K562 (cell line): Measurements from ENCODE around the gene BCL7B. TPM values are rescaled to one million over a fixed set of nuclear protein-coding genes. Genes with fewer than 3 reads are reported as not detected.

Experiments
- CCNT2 ChIP-seq: IDR thresholded peaks from 2 replicates; pipeline ENCODE4 v1.6.1; 2011; ENCODE audit warnings: borderline replicate concordance, low read depth, mild to moderate bottlenecking, moderate library complexity, mixed read lengths, low read length; ENCODE audit not compliant: insufficient read length; ENCODE audit errors: extremely low read depth
- CHD4 ChIP-seq: fragments of 200-600 bp; sonication (generic); IDR thresholded peaks from 3 replicates; pipeline ENCODE4 v1.6.1; 2012; ENCODE audit warnings: low read depth, mild to moderate bottlenecking, mixed read lengths, low read length, inconsistent platforms; ENCODE audit not compliant: insufficient read depth, insufficient replicate concordance, poor library complexity, severe bottlenecking
- CTBP1 ChIP-seq: fragments of 450-650 bp; IDR thresholded peaks from 2 replicates; pipeline ENCODE4 v1.6.1; 2016; ENCODE audit warnings: borderline replicate concordance
- GABPB2 ChIP-seq: fragments of 250-450 bp; sonication (Bioruptor Pico); conservative IDR thresholded peaks from 2 replicates; pipeline ENCODE4 v1.5.1; 2021; ENCODE audit warnings: mild to moderate bottlenecking
- NCOA2 ChIP-seq, 2 experiments: fragments of 450-650 bp; IDR thresholded peaks; 2 replicates each; pipeline ENCODE4 v1.6.1; 2018; ENCODE audit warnings: mild to moderate bottlenecking in 2 of 2, moderate library complexity in 1 of 2; ENCODE audit not compliant: partially characterized antibody in 2 of 2
- PURB ChIP-seq: sonication (generic); formaldehyde crosslinking; IDR thresholded peaks from 2 replicates; pipeline ENCODE4 v1.9.0; 2021; ENCODE audit warnings: low read depth, mild to moderate bottlenecking, missing genetic modification reagents
- RBBP5 ChIP-seq: fragments of 200-600 bp; sonication (generic); IDR thresholded peaks from 2 replicates; pipeline ENCODE4 v1.6.1; 2012; ENCODE audit warnings: borderline replicate concordance, mild to moderate bottlenecking, low read length, control low read depth, inconsistent platforms; ENCODE audit not compliant: insufficient read depth, poor library complexity, severe bottlenecking
- SMC3 ChIP-seq: conservative IDR thresholded peaks from 2 replicates; pipeline ENCODE4 v1.6.1; 2011; ENCODE audit warnings: low read depth, low read length, improper control_type of control experiment; ENCODE audit not compliant: insufficient read depth
- SP1 ChIP-seq: sonication (generic); formaldehyde crosslinking; IDR thresholded peaks from 2 replicates; pipeline ENCODE4 v1.8.1; 2022; ENCODE audit warnings: mild to moderate bottlenecking, missing genetic modification reagents
- SREBF2 ChIP-seq: sonication (generic); formaldehyde crosslinking; IDR thresholded peaks from 2 replicates; pipeline ENCODE4 v1.4.0; 2020; ENCODE audit warnings: mild to moderate bottlenecking, missing genetic modification reagents
- ZNF175 ChIP-seq: fragments of 200-800 bp; sonication (Bioruptor generic); IDR thresholded peaks from 2 replicates; pipeline ENCODE4 v1.6.1; 2016; ENCODE audit warnings: low read depth, mild to moderate bottlenecking, missing genetic modification characterization, missing compliant biosample characterization
- ZNF232 ChIP-seq: sonication (generic); formaldehyde crosslinking; IDR thresholded peaks from 2 replicates; pipeline ENCODE4 v1.8.0; 2022; ENCODE audit warnings: mild to moderate bottlenecking, missing genetic modification reagents
- polyA plus RNA-seq, 8 experiments: library from polyadenylated mRNA; depleted of rRNA in 4 of 8; stranded (reverse) in 5 of 8; unstranded in 3 of 8; fragments of >200 nt; fragmentation: Nextera tagmentation in 2 of 8; fragmentation: Illumina TruSeq in 1 of 8; extraction: Ambion mirVana in 2 of 8; extraction: Trizol in 1 of 8; gene quantifications; 2 replicates each; pipeline versions ENCODE4 v1.2.1 to v1.2.3, GENCODE V29; 2011 to 2014; ENCODE audit warnings: inconsistent platforms in 1 of 8, missing spikeins in 1 of 8
- total RNA-seq, 7 experiments: library from RNA; depleted of rRNA in 6 of 7; stranded (reverse); fragments of >200 nt in 6 of 7; fragmentation: Illumina TruSeq in 2 of 7; extraction: Trizol in 2 of 7; gene quantifications; 2 replicates each; pipeline versions ENCODE4 v1.2.1 to v1.2.3, GENCODE V29; 2011 to 2021; ENCODE audit warnings: low replicate concordance in 1 of 7
- TF ChIP-seq, protein P1 (sequence below): fragments of 250-450 bp; sonication (Bioruptor Pico); IDR thresholded peaks from 2 replicates; pipeline ENCODE4 v1.8.0; 2021; ENCODE audit warnings: borderline replicate concordance, mild to moderate bottlenecking, moderate library complexity; ENCODE audit not compliant: poor library complexity, severe bottlenecking
- TF ChIP-seq, protein P2 (sequence below), 3 experiments: IDR thresholded peaks in 2 of 3; conservative IDR thresholded peaks in 1 of 3; 2 replicates each; pipeline ENCODE4 v1.5.1; 2011 to 2012; ENCODE audit warnings: low read length in 3 of 3, mild to moderate bottlenecking in 3 of 3, control low read depth in 2 of 3, improper control_type of control experiment in 1 of 3, inconsistent platforms in 1 of 3, low read depth in 1 of 3, mixed read lengths in 1 of 3, moderate library complexity in 1 of 3; ENCODE audit not compliant: insufficient read depth in 2 of 3
- TF ChIP-seq, protein P3 (sequence below): sonication (generic); formaldehyde crosslinking; IDR thresholded peaks from 2 replicates; pipeline ENCODE4 v1.8.1; 2023; ENCODE audit warnings: mild to moderate bottlenecking, missing genetic modification reagents
- TF ChIP-seq, protein P4 (sequence below): fragments of 450-650 bp; IDR thresholded peaks from 2 replicates; pipeline ENCODE4 v1.6.1; 2016; ENCODE audit warnings: missing biosample characterization, missing genetic modification characterization
- TF ChIP-seq, protein P5 (sequence below), 2 experiments: fragments of 150-350 bp in 1 of 2; IDR thresholded peaks; 2 replicates each; pipeline ENCODE4 v1.6.1; 2012 to 2016; ENCODE audit warnings: low read depth in 2 of 2, low read length in 2 of 2, mild to moderate bottlenecking in 1 of 2, moderate library complexity in 1 of 2

Gene BCL7B
- total and polyA plus RNA-seq, 9 of the 15 experiments (the other 6 are each of a cell fraction or from before 2014, with no cell fraction given) = 10.0 to 73.2 (median 32.9) TPM

DNA sequence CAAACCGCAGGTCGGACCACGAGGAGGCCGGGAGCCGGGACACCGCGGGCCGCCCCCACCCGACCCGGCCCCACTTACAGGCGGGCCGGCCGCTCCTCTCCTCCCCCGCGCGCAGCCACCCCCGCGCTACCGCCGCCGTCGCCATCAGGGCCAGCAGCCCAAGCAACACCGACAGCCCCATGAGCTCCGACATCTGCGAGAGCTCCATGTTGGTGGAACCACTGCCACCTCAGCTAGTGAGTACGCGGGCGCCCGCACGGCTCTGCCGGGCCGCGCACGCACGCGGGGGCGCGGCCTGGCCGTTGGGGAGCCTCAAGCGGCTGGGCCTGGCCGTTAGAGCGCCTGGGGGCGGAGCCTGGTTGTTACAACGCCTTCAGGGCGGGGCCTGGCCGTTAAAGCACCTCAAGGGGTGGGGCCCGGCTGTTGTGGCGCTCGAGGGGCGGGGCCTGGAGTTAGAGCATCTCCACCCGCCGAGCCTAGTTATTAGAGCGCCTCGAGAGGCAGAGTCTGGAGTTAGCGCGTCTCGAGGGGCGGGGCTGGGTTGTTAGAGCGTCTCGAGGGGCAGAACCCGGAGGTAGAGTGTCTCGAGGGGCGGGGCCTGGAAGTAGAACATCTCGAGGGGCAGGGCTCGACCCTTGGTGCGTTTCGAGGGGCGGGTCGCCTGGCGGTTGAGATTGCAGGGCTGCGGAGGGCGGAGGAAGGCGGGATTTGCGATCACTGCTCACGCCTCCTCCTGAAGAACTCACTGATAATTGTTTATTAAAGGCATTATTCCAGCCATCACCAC is 21.0 kb upstream of the BCL7B start, which contains the start of gene TBL2 (continued):
- TF ChIP-seq ZNF232 (peak; percentile 76; the same call in 1 of the 2 replicates), GABPB2 (CRISPR knock-in tag) (no peak), SMC3 (0 out of 2 replicates have a peak, but pooled peaks have one; percentile 13), ZNF175 (CRISPR knock-in tag) (no peak), CTBP1 (peak; percentile 93), CHD4 (no peak), PURB (no peak), CCNT2 (peak; percentile 95), NCOA2 (IDR thresholded peaks at IDR 0.05; ENCODE audit: partially characterized antibody in 2 of 2) (no peak), SP1 (CRISPR knock-in tag) (peak; percentile 86), RBBP5 (no peak), SREBF2 (CRISPR knock-in tag) (no peak)
- TF ChIP-seq, protein P1, sequence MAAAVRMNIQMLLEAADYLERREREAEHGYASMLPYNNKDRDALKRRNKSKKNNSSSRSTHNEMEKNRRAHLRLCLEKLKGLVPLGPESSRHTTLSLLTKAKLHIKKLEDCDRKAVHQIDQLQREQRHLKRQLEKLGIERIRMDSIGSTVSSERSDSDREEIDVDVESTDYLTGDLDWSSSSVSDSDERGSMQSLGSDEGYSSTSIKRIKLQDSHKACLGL (CRISPR knock-in tag) = peak; percentile 33
- TF ChIP-seq, protein P2, sequence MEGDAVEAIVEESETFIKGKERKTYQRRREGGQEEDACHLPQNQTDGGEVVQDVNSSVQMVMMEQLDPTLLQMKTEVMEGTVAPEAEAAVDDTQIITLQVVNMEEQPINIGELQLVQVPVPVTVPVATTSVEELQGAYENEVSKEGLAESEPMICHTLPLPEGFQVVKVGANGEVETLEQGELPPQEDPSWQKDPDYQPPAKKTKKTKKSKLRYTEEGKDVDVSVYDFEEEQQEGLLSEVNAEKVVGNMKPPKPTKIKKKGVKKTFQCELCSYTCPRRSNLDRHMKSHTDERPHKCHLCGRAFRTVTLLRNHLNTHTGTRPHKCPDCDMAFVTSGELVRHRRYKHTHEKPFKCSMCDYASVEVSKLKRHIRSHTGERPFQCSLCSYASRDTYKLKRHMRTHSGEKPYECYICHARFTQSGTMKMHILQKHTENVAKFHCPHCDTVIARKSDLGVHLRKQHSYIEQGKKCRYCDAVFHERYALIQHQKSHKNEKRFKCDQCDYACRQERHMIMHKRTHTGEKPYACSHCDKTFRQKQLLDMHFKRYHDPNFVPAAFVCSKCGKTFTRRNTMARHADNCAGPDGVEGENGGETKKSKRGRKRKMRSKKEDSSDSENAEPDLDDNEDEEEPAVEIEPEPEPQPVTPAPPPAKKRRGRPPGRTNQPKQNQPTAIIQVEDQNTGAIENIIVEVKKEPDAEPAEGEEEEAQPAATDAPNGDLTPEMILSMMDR (IDR thresholded peaks at IDR 0.05 in 2 of 3, conservative IDR thresholded peaks at IDR 0.05 in 1 of 3; ENCODE audit: insufficient read depth in 2 of 3, low read depth in 1 of 3, low read length in 3 of 3) = peak in 2 of 3 experiments; percentile 57 to 64; a peak in 4 of 6 replicates
- TF ChIP-seq, protein P3, sequence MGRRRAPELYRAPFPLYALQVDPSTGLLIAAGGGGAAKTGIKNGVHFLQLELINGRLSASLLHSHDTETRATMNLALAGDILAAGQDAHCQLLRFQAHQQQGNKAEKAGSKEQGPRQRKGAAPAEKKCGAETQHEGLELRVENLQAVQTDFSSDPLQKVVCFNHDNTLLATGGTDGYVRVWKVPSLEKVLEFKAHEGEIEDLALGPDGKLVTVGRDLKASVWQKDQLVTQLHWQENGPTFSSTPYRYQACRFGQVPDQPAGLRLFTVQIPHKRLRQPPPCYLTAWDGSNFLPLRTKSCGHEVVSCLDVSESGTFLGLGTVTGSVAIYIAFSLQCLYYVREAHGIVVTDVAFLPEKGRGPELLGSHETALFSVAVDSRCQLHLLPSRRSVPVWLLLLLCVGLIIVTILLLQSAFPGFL (CRISPR knock-in tag) = no peak
- TF ChIP-seq, protein P4, sequence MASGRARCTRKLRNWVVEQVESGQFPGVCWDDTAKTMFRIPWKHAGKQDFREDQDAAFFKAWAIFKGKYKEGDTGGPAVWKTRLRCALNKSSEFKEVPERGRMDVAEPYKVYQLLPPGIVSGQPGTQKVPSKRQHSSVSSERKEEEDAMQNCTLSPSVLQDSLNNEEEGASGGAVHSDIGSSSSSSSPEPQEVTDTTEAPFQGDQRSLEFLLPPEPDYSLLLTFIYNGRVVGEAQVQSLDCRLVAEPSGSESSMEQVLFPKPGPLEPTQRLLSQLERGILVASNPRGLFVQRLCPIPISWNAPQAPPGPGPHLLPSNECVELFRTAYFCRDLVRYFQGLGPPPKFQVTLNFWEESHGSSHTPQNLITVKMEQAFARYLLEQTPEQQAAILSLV (tag) = no peak
- TF ChIP-seq, protein P5, sequence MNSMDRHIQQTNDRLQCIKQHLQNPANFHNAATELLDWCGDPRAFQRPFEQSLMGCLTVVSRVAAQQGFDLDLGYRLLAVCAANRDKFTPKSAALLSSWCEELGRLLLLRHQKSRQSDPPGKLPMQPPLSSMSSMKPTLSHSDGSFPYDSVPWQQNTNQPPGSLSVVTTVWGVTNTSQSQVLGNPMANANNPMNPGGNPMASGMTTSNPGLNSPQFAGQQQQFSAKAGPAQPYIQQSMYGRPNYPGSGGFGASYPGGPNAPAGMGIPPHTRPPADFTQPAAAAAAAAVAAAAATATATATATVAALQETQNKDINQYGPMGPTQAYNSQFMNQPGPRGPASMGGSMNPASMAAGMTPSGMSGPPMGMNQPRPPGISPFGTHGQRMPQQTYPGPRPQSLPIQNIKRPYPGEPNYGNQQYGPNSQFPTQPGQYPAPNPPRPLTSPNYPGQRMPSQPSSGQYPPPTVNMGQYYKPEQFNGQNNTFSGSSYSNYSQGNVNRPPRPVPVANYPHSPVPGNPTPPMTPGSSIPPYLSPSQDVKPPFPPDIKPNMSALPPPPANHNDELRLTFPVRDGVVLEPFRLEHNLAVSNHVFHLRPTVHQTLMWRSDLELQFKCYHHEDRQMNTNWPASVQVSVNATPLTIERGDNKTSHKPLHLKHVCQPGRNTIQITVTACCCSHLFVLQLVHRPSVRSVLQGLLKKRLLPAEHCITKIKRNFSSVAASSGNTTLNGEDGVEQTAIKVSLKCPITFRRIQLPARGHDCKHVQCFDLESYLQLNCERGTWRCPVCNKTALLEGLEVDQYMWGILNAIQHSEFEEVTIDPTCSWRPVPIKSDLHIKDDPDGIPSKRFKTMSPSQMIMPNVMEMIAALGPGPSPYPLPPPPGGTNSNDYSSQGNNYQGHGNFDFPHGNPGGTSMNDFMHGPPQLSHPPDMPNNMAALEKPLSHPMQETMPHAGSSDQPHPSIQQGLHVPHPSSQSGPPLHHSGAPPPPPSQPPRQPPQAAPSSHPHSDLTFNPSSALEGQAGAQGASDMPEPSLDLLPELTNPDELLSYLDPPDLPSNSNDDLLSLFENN (IDR thresholded peaks at IDR 0.05; ENCODE audit: low read depth in 2 of 2, low read length in 2 of 2) = peak in 1 of 2 experiments; percentile 70; a peak in 1 of 4 replicates
